Measurements from ENCODE around the gene CSF2. TPM values are rescaled to one million over a fixed set of nuclear protein-coding genes. Genes with fewer than 3 reads are reported as not detected.
A peak's percentile ranks its signal among the peaks of the same experiment; 100 is the strongest.

CSF2 gene
- total RNA-seq, 2 experiments from 2014 or later = not detected

GRCh38 chr5:132057498-132058255 lies 15.9 kb upstream of the CSF2 start:
- H3K4me1 Mint-ChIP-seq (ENCODE audit: low read depth) = peaks cover 42% of the 10 kb centered on the region
- intact Hi-C loops (cut with DNase I, micrococcal nuclease) = loop anchor here in 1 of 2 experiments (5.0 kb wide), 1 partner anchor 35 kb away; no protein-coding TSS in a partner anchor

GRCh38 chr5:132058646-132059042 lies 14.9 kb upstream of the CSF2 start:
- no peaks in the 10 kb centered on the region for H3K36me3 ChIP-seq (ENCODE audit: insufficient read depth, low read length)
- ChIA-PET POLR2A (no interaction called here), CTCF (interaction anchor here (0.6 to 1.2 kb wide), 2 partner anchors 51 to 70 kb away, joined by 3 read pairs; no protein-coding TSS in a partner anchor)
- H3K4me3 Mint-ChIP-seq = no peak overlapping the region
- H3K27ac Mint-ChIP-seq = peak overlapping the region; percentile 65
- H3K36me3 Mint-ChIP-seq (ENCODE audit: low read depth) = no peaks in the 10 kb centered on the region
- H3K27me3 ChIP-seq (ENCODE audit: control insufficient read depth in 1 of 2, insufficient read depth in 2 of 2, low read length in 2 of 2) = no peaks in the 10 kb centered on the region
- ATAC-seq (ENCODE audit: poor library complexity) = no peak
- peaks cover 47% of the 10 kb centered on the region for H3K4me1 Mint-ChIP-seq (ENCODE audit: low read depth)
- H3K9me3 Mint-ChIP-seq = no peaks in the 10 kb centered on the region
- TF ChIP-seq CTCF (IDR thresholded peaks at IDR 0.05) = no peak
- peaks cover 72% of the 10 kb centered on the region for H3K4me1 ChIP-seq (ENCODE audit: insufficient read depth, low read length)
- no peaks in the 10 kb centered on the region for H3K27me3 Mint-ChIP-seq
- intact Hi-C loops (cut with DNase I, micrococcal nuclease) = loop anchor here in 1 of 2 experiments (5.0 kb wide), 1 partner anchor 36 kb away; no protein-coding TSS in a partner anchor
- peak in 1 of 14 experiments; percentile 10 for DNase-seq
- no peaks in the 10 kb centered on the region for H3K9me3 ChIP-seq (ENCODE audit: control insufficient read depth in 1 of 2, insufficient read depth in 1 of 2, low read length in 2 of 2)
- H3K27ac ChIP-seq (ENCODE audit: low read depth in 1 of 2, low read length in 2 of 2) = peak overlapping the region in 1 of 2 donors; percentile 34
- H3K4me3 ChIP-seq (ENCODE audit: low read length) = no peak overlapping the region

More at GRCh38 chr5:132057498-132058255, 15.9 kb upstream of the CSF2 start:
- no peak for TF ChIP-seq CTCF (IDR thresholded peaks at IDR 0.05)
- no peak overlapping the region for H3K4me3 ChIP-seq (ENCODE audit: low read length)
- no peaks in the 10 kb centered on the region for H3K9me3 ChIP-seq (ENCODE audit: control insufficient read depth in 1 of 2, insufficient read depth in 1 of 2, low read length in 2 of 2)
- H3K36me3 ChIP-seq (ENCODE audit: insufficient read depth, low read length) = no peaks in the 10 kb centered on the region
- no peaks in the 10 kb centered on the region for H3K9me3 Mint-ChIP-seq
- no peaks in the 10 kb centered on the region for H3K36me3 Mint-ChIP-seq (ENCODE audit: low read depth)
- H3K27me3 Mint-ChIP-seq = no peaks in the 10 kb centered on the region
- H3K27ac ChIP-seq (ENCODE audit: low read depth in 1 of 2, low read length in 2 of 2) = no peak overlapping the region
- ATAC-seq (ENCODE audit: poor library complexity) (no peak), DNase-seq (peak in 2 of 14 experiments; percentile 3 to 16)
- H3K4me1 ChIP-seq (ENCODE audit: insufficient read depth, low read length) = peaks cover 66% of the 10 kb centered on the region
- CTCF ChIA-PET = interaction anchor here (0.6 kb wide), 1 partner anchor 69 kb away, joined by 3 read pairs; no protein-coding TSS in a partner anchor
- H3K27ac Mint-ChIP-seq = no peak overlapping the region
- POLR2A ChIA-PET = no interaction called here
- H3K27me3 ChIP-seq (ENCODE audit: control insufficient read depth in 1 of 2, insufficient read depth in 2 of 2, low read length in 2 of 2) = no peaks in the 10 kb centered on the region
- H3K4me3 Mint-ChIP-seq = no peak overlapping the region

- intact Hi-C loops (cut with DNase I, micrococcal nuclease) = loop anchor here in 1 of 2 experiments (5.0 kb wide), 1 partner anchor 37 kb away; no protein-coding TSS in a partner anchor
- peaks cover 50% of the 10 kb centered on the region for H3K4me1 Mint-ChIP-seq (ENCODE audit: low read depth)
- POLR2A ChIA-PET = no interaction called here
- H3K36me3 Mint-ChIP-seq (ENCODE audit: low read depth) = no peaks in the 10 kb centered on the region
- peak overlapping the region; percentile 65 for H3K27ac Mint-ChIP-seq
- DNase-seq (peak in 9 of 14 experiments; percentile 12 to 79 (median 32)), ATAC-seq (ENCODE audit: poor library complexity) (peak; percentile 45)
- no peak for TF ChIP-seq CTCF (IDR thresholded peaks at IDR 0.05)
- H3K4me1 ChIP-seq (ENCODE audit: insufficient read depth, low read length) = peaks cover 69% of the 10 kb centered on the region
- no peaks in the 10 kb centered on the region for H3K27me3 Mint-ChIP-seq
- CTCF ChIA-PET = interaction anchor here (1.2 kb wide), 1 partner anchor 51 kb away, joined by 3 read pairs; no protein-coding TSS in a partner anchor
- H3K4me3 Mint-ChIP-seq = no peak overlapping the region
- H3K27ac ChIP-seq (ENCODE audit: low read depth in 1 of 2, low read length in 2 of 2) = peak overlapping the region in 1 of 2 donors; percentile 34
- no peaks in the 10 kb centered on the region for H3K9me3 Mint-ChIP-seq
- H3K36me3 ChIP-seq (ENCODE audit: insufficient read depth, low read length) = no peaks in the 10 kb centered on the region
- no peaks in the 10 kb centered on the region for H3K27me3 ChIP-seq (ENCODE audit: control insufficient read depth in 1 of 2, insufficient read depth in 2 of 2, low read length in 2 of 2)
- H3K9me3 ChIP-seq (ENCODE audit: control insufficient read depth in 1 of 2, insufficient read depth in 1 of 2, low read length in 2 of 2) = no peaks in the 10 kb centered on the region
- H3K4me3 ChIP-seq (ENCODE audit: low read length) = no peak overlapping the region
These were observed 14.4 kb upstream of the CSF2 start for GRCh38 chr5:132059043-132059695.

Data from CD4-positive, alpha-beta T cell (primary cell).